ENCODE data around the gene ANO9. TPM values are rescaled to one million over a fixed set of nuclear protein-coding genes. Genes with fewer than 3 reads are reported as not detected.

The ANO9 gene
- total RNA-seq, 1 donor from 2014 or later: 1.9 TPM

- peaks cover 13% of the 10 kb centered on the region for H3K4me1 ChIP-seq (ENCODE audit: insufficient read depth, low read length)
- FAIRE-seq (no peak), DNase-seq (ENCODE audit: low read depth) (no peak)
- no peaks in the 10 kb centered on the region for H3K9me3 ChIP-seq (ENCODE audit: insufficient read depth, low read depth, low read length)
- no peak overlapping the region for H3K9ac ChIP-seq (ENCODE audit: low read length)
- no peaks in the 10 kb centered on the region for H4K20me1 ChIP-seq (ENCODE audit: insufficient read depth, low read length)
- H3K27me3 Mint-ChIP-seq (ENCODE audit: low read depth, unreplicated experiment): peaks cover 25% of the 10 kb centered on the region
- H3K36me3 Mint-ChIP-seq (ENCODE audit: low read depth, unreplicated experiment): no peaks in the 10 kb centered on the region
- no peaks in the 10 kb centered on the region for H3K79me2 ChIP-seq (ENCODE audit: insufficient read depth, low read length)
- no peak overlapping the region for H2AFZ ChIP-seq (ENCODE audit: low read depth, low read length)
- H3K4me1 Mint-ChIP-seq (ENCODE audit: low read depth, unreplicated experiment): peaks cover 10% of the 10 kb centered on the region
- no peak for TF ChIP-seq CTCF (IDR thresholded peaks at IDR 0.05; ENCODE audit: insufficient read depth, low read depth, low read length)
- no peak for TF ChIP-seq EZH2 (IDR thresholded peaks at IDR 0.05; ENCODE audit: insufficient read depth, low read length)
- H3K27me3 ChIP-seq (ENCODE audit: insufficient read depth, low read length): peaks cover 10% of the 10 kb centered on the region
- no peak overlapping the region for H3K27ac ChIP-seq (ENCODE audit: low read depth, low read length)
- H3K4me3 Mint-ChIP-seq (ENCODE audit: unreplicated experiment): no peak overlapping the region
- no peaks in the 10 kb centered on the region for H3K36me3 ChIP-seq (ENCODE audit: insufficient read depth, low read length)
- H3K4me3 ChIP-seq (ENCODE audit: insufficient read depth, low read depth, low read length): no peak overlapping the region
- no peak overlapping the region for H3K27ac Mint-ChIP-seq (ENCODE audit: unreplicated experiment)
- peaks cover under 1% of the 10 kb centered on the region for H3K9me3 Mint-ChIP-seq (ENCODE audit: unreplicated experiment)
- no peak overlapping the region for H3K4me2 ChIP-seq (ENCODE audit: low read length)
Observed at GRCh38 chr11:419248-420005, 22.4 kb downstream of the ANO9 start.

DNA sequence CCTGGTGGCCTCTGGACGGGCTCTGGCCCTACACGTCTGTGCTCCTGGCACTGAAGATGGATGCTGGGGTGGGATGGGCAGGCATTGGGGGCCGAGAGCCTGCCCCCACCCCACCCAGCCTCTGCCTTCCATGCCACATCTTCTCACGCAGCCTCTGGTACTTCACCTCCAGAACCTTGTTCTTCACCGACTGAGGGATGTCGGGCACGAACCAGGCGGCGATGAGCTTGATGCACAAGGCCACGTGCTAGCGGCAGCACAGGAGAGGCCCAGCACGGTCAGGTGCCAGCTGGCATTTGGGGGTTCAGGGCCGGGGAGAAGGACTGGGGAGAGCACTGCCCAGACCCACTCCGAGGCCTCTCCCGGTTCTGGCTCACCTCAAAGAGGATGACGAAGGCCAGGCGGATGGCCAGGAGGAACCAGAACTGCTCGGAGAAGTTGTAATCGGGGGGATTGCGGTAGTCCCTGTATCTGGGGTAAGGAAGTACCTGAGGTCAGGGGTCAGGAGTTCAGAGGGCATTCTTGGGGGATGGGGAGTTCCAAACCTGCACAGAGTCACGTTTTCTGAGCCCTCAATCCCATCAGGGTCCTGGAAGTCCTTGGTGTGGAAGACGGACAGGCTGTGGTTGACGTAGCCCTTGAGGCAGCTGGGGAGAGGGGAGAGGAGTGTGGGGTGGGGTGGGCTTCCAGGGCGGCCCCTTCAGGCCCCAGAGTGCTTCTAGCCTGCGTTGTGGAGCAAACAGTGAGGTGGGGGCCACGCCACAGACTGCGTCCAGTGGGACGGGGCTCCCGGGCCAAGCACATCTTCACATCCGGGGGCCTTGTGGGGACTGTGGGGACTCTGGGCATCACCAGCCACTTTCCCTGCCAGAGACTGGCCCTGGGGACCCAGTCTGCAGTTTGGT lies 23.2 kb downstream of the ANO9 start:
- Histone ChIP-seq H3K4me2 (ENCODE audit: low read length) (no peak overlapping the region), H3K9ac (ENCODE audit: low read length) (no peak overlapping the region), H3K36me3 (ENCODE audit: insufficient read depth, low read length) (no peaks in the 10 kb centered on the region), H3K4me3 (ENCODE audit: insufficient read depth, low read depth, low read length) (no peak overlapping the region), H3K27me3 (ENCODE audit: insufficient read depth, low read length) (peaks cover 5% of the 10 kb centered on the region), H3K4me1 (ENCODE audit: insufficient read depth, low read length) (peaks cover 15% of the 10 kb centered on the region), H3K27ac (ENCODE audit: low read depth, low read length) (no peak overlapping the region), H3K9me3 (ENCODE audit: insufficient read depth, low read depth, low read length) (no peaks in the 10 kb centered on the region), H3K79me2 (ENCODE audit: insufficient read depth, low read length) (no peaks in the 10 kb centered on the region), H4K20me1 (ENCODE audit: insufficient read depth, low read length) (no peaks in the 10 kb centered on the region), H2AFZ (ENCODE audit: low read depth, low read length) (no peak overlapping the region)
- DNase-seq (ENCODE audit: low read depth) (no peak), FAIRE-seq (no peak)
- H3K4me3 Mint-ChIP-seq (ENCODE audit: unreplicated experiment): no peak overlapping the region
- no peak for TF ChIP-seq CTCF (IDR thresholded peaks at IDR 0.05; ENCODE audit: insufficient read depth, low read depth, low read length)
- TF ChIP-seq EZH2 (IDR thresholded peaks at IDR 0.05; ENCODE audit: insufficient read depth, low read length): no peak
- no peaks in the 10 kb centered on the region for H3K9me3 Mint-ChIP-seq (ENCODE audit: unreplicated experiment)
- H3K27ac Mint-ChIP-seq (ENCODE audit: unreplicated experiment): no peak overlapping the region
- H3K36me3 Mint-ChIP-seq (ENCODE audit: low read depth, unreplicated experiment): no peaks in the 10 kb centered on the region
- H3K27me3 Mint-ChIP-seq (ENCODE audit: low read depth, unreplicated experiment): peaks cover 24% of the 10 kb centered on the region
- H3K4me1 Mint-ChIP-seq (ENCODE audit: low read depth, unreplicated experiment): peaks cover 10% of the 10 kb centered on the region
